KOPT-K1 (cell line): ENCODE data around the gene MED10.

ENCODE experiments used
- H3K27ac ChIP-seq: fragments of 200-600 bp; sonication (generic); 2 replicates; pipeline ENCODE4 v1.5.1; 2016; ENCODE audit warnings: antibody characterized with exemption, mild to moderate bottlenecking, low read depth, low read length; ENCODE audit not compliant: poor library complexity, severe bottlenecking
- H3K36me3 ChIP-seq: fragments of 200-600 bp; sonication (generic); 2 replicates; pipeline ENCODE4 v1.5.1; 2017; ENCODE audit warnings: antibody characterized with exemption, mild to moderate bottlenecking, low read length, moderate library complexity; ENCODE audit not compliant: insufficient read depth
- H3K9me3 ChIP-seq: fragments of 200-600 bp; sonication (generic); 2 replicates; pipeline ENCODE4 v1.5.1; 2017; ENCODE audit warnings: antibody characterized with exemption, low read length, mild to moderate bottlenecking; ENCODE audit not compliant: insufficient read depth, poor library complexity, severe bottlenecking

Gene MED10

GRCh38 chr5:6326776-6327175 is 51.6 kb downstream of the MED10 start:
- Histone ChIP-seq H3K9me3 (peaks cover 16% of the 10 kb centered on the region), H3K27ac (no peak overlapping the region), H3K36me3 (no peaks in the 10 kb centered on the region)

DNA sequence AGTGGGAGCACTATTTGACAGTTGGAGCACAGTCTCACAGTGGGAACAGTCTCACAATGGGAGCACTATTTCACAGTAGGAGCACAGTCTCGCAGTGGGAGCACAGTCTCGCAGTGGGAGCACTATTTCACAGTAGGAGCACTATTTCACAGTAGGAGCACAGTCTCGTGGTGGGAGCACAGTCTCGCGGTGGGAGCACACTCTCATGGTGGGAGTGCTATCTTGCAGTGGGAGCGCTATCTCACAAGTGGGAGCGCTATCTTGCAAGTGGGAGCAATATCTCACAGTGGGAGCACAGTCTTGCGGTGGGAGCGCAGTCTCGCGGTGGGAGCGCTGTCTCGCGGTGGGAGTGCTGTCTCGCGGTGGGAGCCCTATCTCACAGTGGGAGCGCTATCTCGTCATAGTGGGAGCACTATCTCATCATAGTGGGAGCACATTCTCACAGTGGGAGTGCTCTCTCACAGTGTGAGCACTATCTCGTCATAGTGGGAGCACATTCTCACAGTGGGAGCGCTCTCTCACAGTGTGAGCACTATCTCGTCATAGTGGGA is 56.1 kb downstream of the MED10 start:
- Histone ChIP-seq H3K9me3 (peaks cover 8% of the 10 kb centered on the region), H3K36me3 (no peaks in the 10 kb centered on the region), H3K27ac (no peak overlapping the region)
